NCI-H82 (cell line): ENCODE measurements around the gene COL27A1.

Experiments
- DNase-seq: peaks from one replicate; lab custom pipeline; 2025; lab: John Stamatoyannopoulos, UW

Gene COL27A1

GRCh38 chr9:114247077-114247476 is 91.7 kb downstream of the COL27A1 start:
- DNase-seq: no peak

- DNase-seq: no peak
Observed at GRCh38 chr9:114247491-114247890, 92.2 kb downstream of the COL27A1 start.

DNA sequence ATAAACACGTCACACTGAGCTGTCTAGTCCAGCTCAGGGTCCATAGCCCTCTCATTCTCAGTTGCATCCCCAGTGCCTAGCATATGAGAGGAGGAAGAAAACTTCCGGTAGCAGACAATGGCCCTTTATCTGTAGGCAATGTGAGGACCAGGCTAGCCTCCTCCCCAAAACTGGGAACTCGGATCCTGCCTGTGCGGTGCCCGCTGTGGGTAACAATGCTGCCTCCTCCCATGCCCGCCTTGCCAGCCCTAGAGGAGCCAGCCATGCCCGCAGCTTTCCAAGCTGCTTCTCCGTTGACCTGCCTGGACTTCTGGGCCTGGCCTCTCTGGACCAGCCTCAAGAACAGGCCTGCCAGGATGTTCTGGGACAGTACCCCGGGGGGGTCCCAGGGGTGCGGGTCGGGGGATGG is 93.0 kb downstream of the COL27A1 start:
- no peak for DNase-seq

DNA sequence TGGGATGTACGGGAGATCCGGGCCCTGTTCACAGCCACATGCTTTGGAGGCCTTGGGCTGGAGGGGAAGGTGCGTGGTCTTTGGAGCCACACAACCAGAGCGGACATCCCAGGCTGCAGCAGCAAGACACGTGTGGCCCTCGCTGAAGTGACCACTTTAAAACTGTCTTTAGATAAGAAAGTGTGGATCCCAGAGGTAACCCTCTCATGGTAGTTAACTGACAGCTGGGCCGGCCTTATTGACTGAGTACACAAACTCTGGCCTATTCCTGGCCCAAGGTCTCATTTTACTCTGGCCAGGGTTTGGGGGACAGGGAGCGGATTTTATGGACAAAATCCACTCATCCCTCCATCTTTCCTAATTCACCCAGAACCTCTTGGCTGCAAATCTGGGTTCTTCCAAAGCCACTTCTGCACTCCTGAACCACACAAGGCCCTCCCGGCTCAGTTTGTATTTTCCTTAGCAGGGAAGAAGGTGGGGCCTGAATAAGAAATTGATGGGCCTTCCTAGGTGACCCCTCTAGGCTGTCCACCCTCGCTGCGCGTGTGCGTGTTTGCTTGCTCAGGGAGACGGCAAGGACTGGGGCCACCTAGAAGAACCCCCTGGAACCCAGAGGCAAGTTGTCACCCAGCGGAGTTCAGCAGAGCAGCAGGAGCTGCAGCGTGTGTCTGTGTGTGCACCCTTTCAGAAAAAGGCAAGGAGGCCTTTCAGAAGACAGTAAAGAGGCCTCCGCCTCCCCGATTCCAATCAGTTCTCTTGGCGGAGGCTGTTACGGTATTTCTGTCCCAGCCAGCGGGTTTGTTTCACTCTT is 94.3 kb downstream of the COL27A1 start:
- DNase-seq: no peak

DNA sequence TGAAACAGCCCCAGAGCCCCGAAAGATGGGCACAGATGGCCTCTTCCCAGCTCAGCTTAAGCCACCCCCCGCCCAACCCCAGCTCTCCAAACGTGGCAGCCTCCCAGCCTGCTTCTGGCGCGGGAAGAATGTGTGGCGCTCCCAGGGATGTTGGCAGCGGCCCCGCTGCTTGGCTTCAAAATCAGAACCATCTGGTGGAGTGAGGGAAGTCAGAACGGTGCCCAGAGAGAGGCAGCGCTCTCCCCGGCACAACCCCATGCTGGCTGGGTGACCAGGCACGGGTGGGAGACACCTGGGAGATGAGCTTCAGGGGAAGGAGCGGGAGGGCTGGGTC is 94.9 kb downstream of the COL27A1 start:
- DNase-seq: peak; percentile 80

DNA sequence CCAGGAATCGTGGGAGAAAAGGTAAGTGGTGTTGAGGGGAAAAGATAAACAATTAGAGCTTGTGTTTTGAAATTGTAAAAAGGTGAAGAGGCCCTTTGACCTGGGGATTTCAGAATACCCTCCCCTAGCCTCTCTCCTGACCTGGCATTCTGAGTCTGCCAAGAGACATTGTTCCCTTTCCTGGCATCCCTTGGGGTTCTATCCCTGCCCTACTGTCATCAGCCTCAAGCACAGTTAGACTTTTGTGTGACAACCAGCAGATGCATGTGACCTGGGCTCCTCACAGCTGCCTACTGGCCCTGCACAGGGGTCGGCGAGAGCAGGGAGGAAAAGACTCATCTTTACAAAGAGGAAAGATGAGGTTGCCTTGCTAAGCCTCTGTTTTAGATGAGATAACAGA is 95.3 kb downstream of the COL27A1 start:
- no peak for DNase-seq

- DNase-seq: no peak
Observed at GRCh38 chr9:114252394-114252793, 97.1 kb downstream of the COL27A1 start.

GRCh38 chr9:114256827-114257328 is 101.5 kb downstream of the COL27A1 start:
- peak; percentile 17 for DNase-seq

DNA sequence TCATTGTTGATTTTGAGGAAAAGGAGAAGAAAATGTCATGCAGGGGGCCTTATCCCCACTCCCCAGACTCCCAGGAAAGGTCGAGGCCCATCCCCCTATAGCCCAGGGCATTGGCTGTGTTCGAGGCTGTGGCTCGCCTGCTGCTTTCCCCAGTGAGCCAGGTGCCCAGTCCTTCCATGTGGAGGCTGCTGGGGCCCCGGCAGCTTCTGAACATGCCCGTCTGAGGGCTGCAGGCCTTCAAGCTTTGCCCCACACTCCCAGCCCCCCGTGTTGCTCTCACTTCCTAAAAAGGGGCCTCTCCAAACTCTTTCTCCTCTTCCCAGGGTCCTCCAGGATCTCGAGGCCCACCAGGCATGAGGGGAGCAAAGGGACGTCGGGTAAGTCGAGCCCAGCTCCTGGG is 102.9 kb downstream of the COL27A1 start:
- DNase-seq: no peak

- DNase-seq: peak; percentile 79
Observed at GRCh38 chr9:114258866-114259797, 103.8 kb downstream of the COL27A1 start.

GRCh38 chr9:114259798-114260523 is 104.6 kb downstream of the COL27A1 start:
- peak; percentile 81 for DNase-seq

DNA sequence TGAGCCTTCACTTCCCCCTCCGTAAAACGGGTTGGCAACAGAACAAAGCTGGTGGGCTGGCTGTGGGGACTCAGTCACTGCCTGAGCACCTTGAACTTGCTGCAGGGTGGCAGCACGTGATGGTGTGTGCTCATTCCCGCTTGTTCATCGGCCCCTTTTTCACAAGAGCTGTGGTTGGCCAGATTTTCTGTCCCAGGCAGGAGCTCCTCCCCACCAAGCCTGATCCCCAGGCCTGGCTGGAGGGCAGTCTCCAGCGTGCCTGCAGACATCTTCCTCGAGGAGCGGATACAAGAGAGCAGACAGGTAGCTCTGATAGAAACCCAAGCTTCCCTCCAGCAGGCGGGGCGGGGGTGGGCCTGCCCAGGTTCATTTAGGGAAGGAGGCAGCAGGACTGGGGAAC is 105.7 kb downstream of the COL27A1 start:
- no peak for DNase-seq

- peak; percentile 60 for DNase-seq
Observed at GRCh38 chr9:114261987-114262386, 106.7 kb downstream of the COL27A1 start.

GRCh38 chr9:114263853-114264510 is 108.6 kb downstream of the COL27A1 start:
- DNase-seq: peak; percentile 26

DNA sequence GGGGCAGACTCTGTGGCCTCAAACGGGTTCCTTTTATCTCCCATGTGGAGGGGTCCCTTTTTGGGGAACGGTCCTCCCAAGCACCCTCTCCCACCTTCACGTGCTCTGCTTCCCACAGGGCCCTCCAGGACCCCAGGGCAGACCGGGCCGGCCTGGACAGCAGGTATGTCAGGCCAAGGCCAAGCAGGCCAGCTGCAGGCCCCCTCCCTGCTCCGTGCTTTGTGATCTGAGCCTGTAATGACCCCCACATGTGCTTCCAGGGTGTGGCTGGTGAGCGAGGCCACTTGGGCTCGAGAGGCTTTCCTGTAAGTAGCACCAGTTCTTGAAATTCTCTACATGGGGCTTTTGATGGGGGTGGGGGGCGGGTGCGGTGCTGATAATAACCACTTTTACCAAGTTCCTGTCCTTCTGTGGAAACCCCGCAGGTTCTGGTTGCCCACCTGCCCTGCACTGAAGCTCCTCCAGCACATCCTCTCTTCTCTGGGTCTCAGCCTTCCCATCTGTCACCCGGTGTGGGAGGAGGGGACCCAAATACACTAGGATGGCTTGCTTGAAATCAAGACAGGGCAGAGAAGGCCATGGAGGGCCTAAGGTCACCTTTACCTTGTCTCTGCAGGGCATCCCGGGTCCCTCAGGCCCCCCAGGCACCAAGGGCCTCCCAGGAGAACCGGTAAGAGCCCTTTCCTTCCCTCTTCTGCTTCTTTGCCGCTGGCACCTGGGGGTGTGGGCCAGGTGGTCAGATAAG is 109.6 kb downstream of the COL27A1 start:
- DNase-seq: peak; percentile 36

DNA sequence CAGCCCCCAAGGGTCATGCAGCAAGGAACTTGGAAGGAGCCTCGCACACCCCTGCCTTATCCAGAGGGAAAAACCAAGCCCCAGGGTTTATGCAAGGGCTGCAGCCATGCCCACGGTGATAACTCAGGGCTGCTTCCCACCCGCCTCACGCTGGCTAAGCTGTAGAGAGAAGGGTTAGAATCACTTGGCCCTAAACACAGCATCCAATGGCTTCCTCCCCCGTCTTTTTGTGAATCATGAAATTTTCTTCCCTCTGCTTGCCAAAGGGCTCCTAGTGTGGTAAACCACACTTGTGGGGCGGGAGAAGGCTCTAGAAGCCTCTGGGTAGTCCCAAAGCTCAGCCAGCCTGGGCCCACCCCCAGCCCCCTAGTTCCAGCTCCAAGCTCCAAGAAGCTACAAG is 111.6 kb downstream of the COL27A1 start:
- DNase-seq: no peak

- no peak for DNase-seq
Observed at GRCh38 chr9:114269023-114269422, 113.7 kb downstream of the COL27A1 start.

DNA sequence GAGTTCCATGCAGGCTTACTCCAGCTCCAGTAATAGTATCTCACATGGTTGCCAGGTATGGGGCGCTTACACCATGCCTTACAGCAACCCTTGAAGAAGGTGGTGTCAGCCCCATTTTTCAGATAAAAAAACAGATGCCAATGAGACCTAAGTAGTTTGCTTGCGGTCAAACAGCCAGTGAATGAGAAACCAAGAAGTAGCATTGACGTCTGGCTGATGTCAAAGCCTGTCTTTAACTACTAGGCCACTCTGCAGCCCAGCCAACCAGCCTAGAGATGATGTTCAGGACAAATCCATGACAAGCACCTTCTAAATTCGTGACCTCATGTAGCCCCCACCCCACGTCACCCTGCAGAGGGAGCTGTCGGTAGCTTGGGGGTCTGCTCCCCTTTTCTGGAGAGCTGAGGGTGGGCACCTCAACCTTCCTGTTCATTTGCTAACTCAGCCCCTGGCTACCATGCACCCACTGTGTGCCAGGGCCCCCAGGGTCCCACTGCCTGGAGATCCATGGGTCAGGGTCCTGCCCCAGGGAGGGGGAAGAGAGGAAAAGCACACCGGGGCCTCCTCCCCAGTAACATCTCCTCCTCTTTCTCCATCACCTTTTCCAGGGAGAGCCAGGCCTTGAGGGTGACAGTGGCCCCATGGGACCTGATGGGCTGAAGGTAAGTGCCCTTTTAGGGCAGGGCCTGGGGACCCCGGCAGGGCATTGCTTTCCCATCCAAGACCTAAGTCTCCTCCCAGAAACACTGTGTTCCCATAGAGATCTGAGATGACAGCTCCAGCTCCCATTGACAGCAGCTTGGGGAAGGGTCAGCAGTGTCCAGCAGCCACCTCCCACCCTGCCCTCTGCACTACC is 115.0 kb downstream of the COL27A1 start:
- no peak for DNase-seq

- DNase-seq: peak; percentile 74
Observed at GRCh38 chr9:114271556-114272510, 116.5 kb downstream of the COL27A1 start.
